GM21576 (cell line): ENCODE results near the gene ACSF3.
A peak's percentile ranks its signal among the peaks of the same experiment; 100 is the strongest.

Experiments used
- ATAC-seq: cut with Tn5 transposase; IDR thresholded peaks from one replicate; pipeline ENCODE4 v1.9.1; 2021; ENCODE audit warnings: mild to moderate bottlenecking, moderate library complexity; ENCODE audit not compliant: unreplicated experiment

The ACSF3 gene

DNA sequence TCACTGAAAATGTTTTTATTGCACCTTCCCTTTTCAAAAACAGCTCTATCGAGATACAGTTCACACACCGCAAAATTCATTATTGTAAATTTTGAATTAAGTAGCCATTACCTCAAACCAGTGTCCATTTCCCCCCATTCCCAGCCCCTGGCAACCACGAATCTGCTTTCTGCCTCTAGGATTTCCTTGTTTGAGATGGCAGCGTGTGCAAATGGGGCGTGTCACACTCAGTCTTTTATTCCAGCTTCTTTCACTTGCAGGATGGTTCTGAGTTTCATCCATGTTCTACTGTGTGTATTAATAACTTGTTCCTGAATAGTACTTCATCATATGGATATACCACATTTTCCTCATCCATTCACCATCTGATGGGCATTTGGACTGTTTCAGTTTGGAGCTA is 14.8 kb downstream of the ACSF3 start:
- no peak for ATAC-seq

DNA sequence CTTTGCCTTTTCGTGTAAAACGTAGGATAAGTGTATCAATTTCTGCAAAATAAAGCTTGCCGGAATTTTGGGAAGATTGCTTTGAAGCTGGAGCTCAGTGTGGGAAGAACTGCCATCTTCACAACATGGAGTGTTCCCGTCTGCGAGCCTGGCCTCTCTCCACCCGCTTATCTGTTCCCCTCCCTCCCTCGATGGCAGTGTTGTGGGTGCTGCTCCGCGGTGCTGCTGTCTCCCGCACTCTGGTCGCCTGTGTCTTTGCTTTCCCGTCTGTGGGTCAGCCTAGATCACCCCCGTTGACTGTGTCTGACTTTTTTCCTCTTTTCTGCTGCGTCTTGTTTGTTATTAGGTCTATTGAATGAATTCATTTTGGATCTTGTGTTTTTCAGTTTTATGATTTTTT is 17.0 kb downstream of the ACSF3 start:
- no peak for ATAC-seq

DNA sequence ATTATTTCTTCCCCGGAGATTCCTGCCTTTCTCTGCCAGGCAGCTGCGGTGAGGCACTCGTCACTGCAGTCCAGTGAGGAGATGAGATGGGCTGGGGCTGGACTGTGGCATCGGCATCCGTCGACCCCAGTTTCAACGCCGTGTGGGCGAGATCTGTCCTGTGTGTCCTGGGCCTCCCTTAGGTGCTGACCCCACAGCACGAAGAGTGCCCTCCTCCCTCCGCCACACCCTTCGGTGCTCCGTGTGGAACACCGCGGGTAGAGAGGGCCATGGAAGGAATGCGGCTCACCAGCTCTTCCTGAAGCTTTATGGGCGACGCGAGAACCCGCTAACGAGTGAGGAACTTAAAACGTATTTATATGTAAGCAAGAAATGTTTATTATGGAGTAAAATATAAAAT is 17.6 kb downstream of the ACSF3 start:
- ATAC-seq: no peak

DNA sequence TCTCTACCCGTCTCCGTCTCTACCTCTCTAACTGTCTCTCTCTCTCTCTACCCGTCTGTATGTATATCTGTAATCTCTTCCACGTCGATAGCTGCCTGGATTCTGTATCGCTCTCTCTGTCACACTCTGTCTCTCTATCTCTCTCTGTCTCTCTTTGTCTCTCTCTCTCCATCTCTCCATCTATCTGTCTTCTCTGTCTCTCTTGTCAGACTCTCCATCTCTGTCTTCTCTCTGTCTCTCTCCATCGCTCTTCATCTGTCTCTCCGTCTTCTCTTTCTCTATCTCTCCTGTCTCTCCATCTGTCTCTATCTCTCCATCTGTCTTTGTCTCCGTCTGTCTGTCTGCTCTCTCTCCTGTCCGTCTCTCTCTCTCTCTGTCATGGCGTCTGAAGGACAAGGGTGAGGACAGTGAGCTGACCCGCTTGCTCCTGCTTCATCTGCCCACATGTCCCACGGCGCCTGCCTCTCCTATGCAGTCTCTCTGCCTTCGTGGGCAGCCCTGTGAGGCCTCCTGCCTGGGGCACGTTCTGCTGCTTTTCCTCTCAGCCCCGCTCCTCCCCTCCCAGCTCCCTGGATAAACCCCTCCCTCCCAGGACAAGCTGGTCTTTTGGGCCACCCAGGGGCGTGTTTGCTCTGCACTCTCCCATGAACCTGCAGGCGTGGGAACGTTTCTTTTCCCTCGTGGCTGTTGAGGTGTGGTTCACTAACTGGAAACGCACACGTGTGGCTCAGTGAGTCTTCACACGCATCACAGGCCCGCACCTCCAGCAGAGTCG is 18.9 kb downstream of the ACSF3 start:
- no peak for ATAC-seq

DNA sequence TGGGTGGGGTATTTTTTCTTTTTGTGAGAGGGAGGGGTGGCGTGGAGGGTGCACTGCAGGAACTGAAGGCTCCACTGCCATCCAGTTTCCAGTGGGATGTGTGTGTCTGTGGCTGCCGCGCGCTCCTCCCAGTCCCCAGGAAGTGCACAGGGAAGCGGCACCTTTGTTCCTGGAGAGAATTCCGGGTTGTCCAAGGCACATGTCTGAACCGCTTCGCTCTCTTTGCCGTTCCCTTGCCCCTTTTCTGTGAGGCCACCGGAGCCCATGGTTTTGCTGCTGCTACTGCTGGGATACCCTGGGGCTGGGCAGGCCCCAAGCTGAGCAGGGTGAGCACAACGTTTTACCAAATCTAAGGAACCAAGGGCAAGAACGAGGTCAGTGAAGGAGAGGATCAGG is 19.5 kb downstream of the ACSF3 start:
- no peak for ATAC-seq

DNA sequence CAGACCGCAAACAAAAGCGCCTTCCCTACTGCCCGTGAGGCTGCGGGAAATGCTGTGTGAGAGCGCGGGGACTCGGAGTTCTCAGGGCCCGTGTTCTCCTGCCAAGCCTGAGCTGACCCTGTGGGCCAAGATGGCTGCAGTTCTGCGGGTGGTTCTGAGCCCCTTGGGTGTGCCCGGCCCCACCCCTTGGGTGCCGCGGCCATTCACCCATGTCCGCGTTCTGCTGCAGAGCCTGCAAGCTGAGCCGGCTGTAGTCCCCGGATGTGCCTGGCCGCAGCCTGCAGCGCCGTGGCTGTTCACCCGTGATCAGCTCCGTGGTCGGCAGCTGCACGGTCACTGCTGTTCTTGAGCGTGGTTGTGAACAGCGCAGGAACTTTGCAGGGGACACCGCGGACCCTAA is 20.0 kb downstream of the ACSF3 start:
- no peak for ATAC-seq

DNA sequence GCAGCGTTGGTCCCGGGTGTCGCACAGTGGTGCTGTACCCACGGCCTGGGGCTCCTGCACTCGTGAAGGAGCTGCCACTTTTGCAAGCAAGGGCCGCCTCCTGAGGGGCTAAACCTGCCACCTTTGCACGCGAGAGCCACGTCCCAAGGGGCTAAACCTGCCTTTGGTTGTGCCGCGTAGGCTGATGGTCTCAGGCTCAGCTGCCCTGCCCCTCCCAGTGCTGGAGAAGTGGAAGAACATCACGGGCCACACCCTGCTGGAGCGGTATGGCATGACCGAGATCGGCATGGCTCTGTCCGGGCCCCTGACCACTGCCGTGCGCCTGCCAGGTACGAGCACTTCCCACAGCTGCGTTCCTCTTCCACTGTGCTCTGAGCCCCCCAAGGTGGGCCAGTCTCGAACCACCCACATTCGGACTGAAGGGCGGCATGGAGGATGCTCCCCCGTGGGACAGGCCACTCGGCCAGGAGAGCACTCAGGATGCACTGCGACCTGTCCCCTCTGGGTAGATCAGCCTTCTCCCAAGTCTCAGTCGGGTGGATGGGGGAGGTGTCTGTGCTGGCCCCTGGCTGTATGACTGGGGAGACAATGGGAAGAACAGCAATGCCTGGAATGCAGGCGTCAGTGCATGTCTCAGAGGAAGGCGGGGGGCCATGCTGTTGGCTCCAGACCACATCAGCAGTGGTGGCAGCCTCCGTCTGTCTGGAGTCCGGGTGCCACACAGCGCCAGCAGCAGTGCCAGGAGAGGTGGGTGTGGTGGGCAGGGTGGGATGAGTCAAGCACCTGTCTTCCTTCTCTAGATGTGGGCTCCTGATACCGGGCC is 20.7 kb downstream of the ACSF3 start:
- ATAC-seq: peak; percentile 6

DNA sequence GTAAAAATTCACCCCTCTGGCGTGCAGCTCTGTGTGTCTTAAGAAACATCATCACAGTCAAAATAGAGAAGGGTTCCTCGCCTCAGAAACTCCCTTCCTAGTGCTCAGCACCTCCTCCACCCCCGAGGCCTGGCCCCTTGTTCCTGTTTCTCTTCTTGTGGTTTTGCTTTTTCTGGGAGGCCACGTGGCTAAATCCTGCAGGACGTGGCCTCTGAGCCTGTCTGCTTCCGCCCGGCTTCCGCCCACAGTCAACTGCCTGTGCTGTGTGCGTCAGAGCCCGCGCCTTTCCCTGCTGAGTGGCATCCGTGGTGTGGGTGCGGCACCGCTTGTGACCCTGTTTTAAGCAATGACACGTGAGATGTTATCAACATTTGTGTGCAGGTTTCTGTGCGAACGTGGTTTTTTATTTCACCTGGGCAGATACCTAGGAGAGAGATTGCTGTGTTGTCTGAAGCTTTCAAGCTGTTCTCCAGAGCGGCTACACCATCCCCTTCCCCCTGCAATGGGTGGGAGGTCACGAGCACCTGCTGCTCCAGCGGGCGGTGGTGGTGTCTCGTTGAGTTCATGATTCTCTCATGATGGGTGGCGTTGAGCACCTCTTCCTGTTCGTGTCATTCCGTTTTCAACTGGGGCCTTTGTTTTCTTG is 21.7 kb downstream of the ACSF3 start:
- ATAC-seq: peak; percentile 50

DNA sequence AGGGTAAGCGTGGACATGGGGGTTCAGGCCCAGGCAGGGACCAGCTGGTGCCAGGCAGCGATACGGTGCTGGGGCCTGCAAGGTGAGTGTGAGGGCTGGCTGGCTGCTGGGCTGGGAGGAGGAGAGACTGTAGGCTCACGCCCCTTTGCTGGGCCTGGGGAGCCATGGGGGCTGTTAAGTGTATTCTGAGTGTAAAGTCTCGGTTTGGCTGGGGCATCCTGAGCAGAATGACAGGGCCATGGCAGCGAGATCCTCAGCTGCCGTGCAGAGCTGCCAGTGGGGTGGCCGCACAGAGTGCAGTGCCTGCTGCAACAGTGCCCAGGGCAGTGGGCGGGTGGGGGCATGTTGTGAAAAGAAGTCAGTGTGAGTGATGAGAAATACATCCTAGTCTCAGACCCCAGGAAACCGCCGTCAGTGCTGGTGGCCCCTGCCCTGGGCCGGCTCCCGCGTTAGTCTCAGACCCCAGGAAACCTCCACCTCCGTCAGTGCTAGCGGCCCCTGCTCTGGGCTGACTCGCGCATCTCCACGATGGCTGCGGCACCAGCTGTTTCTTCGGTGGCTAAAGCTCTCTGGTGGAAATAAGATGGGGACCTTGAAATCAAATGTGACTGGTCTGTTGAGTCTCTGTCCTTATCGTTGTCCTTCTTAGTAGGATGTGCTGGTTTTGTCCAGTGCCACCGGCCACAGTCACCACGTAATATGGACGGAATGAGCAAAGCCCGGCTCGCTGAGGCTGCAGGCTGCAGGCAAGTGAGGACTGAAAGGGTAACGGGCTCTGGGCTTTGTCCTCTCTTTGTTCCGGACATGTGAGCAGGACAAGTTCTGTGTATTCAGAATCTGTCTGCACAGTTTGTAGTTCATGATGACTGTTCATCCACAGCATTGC is 22.9 kb downstream of the ACSF3 start:
- no peak for ATAC-seq

DNA sequence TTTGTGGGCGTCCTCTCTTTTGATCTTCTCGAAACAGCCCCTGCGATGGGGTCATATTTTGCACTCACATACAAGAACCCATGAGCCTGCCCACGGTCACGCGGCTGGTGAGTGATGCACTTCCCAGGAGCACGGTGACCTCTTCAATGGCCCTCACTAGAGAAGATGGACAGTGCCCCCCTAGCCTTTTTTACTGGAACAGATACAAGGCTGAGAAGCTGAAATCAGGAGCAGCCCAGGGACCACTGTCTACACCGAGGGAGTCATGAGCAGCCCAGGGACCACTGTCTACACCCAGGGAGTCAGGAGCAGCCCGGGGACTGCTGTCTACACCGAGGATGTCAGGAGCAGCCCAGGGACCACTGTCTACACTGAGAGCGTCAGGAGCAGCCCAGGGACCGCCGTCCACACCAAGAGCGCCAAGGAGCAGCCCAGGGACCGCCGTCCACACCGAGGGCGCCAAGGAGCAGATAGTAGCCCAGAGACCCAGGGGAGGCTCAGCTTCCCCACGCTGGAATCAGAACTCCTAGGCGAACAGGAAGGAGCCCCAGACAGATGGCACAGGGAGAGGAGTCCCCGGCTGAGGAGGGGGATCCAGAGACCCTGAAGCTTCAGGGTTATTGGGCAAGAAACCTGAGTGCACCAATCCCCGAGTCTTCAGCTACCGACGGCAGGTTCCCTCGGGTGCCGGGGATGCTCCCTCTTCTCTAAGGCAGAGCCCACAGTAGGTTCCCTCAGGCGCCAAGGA is 23.7 kb downstream of the ACSF3 start:
- no peak for ATAC-seq

DNA sequence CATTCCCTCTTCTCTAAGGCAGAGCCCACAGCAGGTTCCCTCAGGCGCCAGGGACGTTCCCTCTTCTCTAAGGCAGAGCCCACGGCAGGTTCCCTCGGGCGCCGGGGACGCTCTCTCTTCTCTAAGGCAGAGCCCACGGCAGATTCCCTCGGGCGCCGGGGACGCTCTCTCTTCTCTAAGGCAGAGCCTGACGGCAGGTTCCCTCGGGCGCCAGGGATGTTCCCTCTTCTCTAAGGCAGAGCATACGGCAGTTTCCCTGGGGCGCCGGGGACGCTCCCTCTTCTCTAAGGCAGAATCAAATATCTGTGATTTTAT is 24.3 kb downstream of the ACSF3 start:
- ATAC-seq: no peak

DNA sequence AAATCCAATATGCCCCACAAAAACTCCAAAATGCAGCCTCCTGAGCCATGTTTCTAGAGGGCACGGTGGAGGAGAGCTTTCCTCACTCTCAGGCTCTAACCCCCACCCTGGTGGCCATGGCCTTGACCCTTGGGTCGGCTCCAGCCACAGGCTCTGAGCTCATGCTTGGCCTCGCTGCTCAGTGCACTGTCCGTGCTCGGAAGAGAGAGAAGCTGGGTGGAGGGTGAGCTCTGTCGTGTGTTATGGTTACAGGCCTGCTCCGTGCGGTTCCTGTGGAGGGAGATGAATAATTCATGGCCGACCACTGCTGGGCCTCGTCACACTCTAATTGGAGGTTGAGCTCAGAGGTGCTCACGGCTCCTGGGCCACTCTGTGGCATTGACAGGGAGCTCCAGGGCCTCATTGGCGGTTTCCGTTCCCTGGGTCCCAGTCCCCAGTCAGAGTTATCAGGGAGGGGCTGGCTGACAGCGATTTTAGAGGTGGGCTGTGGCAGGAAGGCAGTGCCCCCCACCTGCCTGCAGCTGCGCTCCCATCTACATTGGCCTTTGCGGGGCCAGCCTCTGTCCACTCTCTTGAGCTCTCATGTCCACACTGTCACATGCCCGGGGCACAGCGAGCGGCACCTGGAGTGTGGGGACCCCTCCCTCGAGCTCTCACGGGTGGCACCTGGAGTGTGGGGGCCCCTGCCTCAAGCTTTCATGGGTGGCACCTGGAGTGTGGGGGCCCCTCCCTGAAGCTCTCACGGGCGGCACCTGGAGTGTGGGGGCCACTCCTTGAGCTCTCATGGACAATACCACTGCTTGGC is 24.9 kb downstream of the ACSF3 start:
- no peak for ATAC-seq

DNA sequence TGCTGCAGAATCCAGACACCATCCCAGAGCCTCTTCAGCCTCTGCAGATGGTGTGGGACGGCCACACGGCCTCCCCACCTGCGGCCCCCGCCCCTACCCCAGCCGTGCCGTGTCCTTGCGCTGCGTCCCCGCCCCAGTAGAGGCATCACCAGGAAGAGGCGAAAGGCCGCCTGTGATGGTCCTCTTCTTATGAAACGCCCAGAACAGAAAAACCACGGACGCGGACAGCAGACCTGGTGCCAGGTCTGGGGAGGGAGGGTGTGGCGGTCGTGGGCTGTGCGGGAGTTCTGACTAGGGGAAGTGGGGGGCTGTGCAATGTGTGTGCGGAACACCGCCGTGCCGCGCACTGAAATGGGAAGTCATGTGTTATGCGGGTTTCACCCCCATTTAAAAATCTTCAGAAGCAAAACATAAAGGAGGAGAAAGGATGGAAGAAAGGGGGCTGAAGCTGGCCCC is 25.5 kb downstream of the ACSF3 start:
- no peak for ATAC-seq

DNA sequence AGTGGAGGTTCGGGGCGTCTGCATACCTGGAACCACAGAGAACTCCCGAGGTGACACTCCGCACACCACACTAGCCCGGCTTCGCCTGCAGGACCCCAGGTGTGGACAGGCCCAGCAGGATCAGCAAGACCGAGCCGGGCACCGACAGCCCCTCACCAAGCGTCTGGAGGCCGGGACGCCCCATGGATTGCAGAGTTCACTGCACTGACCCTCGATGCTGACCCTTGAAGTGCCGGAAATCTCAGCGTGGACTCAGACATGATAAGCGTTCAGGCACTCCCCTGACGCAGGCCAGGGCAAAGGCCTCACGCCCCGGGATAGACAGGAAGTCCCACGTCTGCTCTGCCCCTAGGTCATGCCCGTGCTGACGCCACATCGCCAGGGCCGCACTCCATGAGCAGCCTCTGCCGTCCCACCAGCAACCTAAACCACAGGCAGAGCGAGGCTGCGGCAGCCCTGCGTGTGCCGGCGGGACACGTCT is 26.0 kb downstream of the ACSF3 start:
- no peak for ATAC-seq

DNA sequence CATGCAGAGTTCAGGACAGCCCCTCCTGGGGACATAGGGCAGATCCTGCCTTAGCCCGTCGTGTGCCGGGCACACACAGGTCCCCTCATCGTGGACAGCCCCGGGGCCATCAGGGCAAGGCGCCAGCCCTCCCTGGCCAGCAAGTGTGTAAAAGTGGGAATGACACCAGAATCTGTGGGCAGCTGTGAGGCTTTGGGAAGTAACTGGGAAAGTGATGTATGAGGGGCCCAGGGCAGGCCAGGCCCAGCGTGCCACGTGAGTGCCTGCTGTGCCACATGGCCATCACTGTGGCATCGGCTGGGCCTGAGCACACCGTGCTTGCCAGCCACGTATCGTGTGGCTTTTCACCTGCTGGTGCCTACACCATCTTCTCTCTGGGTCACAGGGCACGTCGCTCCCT is 26.6 kb downstream of the ACSF3 start:
- no peak for ATAC-seq

DNA sequence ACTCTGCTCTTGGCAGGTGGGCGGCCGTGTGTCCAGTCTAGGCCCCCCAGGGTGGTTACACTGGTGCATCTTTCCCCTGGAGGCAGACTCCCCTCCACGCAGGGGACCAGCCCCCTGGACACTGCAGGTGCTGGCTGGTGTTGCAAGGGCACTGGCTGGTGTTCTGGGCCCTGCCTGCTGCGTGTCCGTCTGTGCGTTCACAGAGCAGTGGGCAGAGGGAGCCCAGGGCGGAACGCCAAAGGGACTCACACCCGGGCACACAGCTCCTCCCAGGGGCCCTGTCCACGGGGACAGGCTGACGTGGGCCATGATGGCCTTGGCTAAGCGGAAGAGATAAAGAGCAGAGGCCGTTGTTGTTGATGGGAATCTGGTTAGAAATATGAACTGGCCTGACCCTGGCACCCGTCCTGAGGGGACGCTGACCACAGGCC is 27.3 kb downstream of the ACSF3 start:
- ATAC-seq: no peak

DNA sequence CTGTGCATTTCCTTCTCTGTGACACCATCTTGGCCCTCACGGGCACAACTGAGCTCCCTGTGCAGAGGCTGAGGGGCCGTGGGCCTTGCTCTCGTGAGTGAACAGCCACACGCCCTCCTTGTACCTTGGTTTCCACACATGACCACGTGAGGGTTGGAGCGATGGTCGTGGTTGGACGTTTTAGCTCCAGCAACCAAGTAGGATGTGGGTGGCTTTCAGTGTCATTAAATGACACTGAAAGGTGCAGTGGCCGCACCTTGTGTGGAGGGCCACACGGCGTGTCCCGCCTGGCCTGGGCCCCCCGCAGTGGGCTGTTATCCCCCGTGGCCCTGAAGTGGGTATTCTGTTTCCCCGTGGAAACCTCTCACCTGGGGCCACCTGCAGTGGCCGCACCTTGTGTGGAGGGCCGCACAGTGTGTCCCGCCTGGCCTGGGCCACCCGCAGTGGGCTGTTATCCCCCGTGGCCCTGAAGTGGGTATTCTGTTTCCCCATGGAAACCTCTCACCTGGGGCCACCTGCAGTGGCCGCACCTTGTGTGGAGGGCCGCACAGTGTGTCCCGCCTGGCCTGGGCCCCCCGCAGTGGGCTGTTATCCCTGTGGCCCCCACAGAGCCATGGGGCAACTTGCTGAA is 28.2 kb downstream of the ACSF3 start:
- ATAC-seq: no peak

DNA sequence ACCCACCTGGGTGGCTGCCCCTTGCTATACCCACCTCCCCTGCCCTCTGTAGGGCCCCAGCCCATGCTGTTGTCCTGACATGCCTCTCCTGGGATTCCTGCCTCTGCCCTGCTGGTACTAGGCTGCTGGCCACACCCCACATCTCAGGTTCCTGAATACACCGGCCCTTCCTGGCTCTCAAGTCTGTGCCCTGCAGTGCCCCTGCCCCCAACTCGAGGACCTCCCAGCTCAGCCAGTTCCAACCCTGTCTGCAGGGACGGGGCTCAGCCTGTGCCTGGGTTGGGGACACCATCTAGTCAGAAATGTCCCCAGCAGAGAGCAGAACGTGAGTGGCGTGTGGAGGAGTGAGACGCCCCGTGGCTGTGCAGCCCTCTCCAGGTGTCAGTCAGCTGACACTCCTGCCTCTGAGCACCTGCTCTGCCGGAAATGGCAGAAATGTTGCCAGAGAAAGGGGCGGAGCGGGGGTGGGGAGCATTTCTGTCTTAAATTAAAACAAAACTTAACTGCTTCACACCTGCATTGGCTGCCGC is 28.7 kb downstream of the ACSF3 start:
- ATAC-seq: no peak
